ENCODE data around the gene EOLA2.
"Not testable (repeated sequence)": the region's sequence is repeated elsewhere in the genome, so short reads cannot be mapped to it uniquely, and the experiment has no call there.

EOLA2 gene

GRCh38 chrX:149938427-149938880 is at the start of gene EOLA2:
TSS of gene EOLA2 (minus strand) at chrX:149938491. CDS start at chrX:149933874, 4,617 bp downstream.
- DNase-seq: peak; percentile 96

- no peak for DNase-seq
Measured at GRCh38 chrX:149987613-149988012, 49.3 kb upstream of the EOLA2 start.

GRCh38 chrX:149984411-149984810 is 46.1 kb upstream of the EOLA2 start:
- no peak for DNase-seq

- no peak for DNase-seq
Measured at GRCh38 chrX:149982310-149982709, 44.0 kb upstream of the EOLA2 start.

GRCh38 chrX:149979126-149979644 is 40.9 kb upstream of the EOLA2 start:
- no peak for DNase-seq

GRCh38 chrX:149962859-149963757 is 24.8 kb upstream of the EOLA2 start:
- DNase-seq: no peak

- DNase-seq: no peak
Measured at GRCh38 chrX:149962010-149962409, 23.7 kb upstream of the EOLA2 start.

- DNase-seq: no peak
Measured at GRCh38 chrX:149961572-149961971, 23.3 kb upstream of the EOLA2 start.

- DNase-seq: peak; percentile 46
Measured at GRCh38 chrX:149950681-149951080, 12.4 kb upstream of the EOLA2 start.

GRCh38 chrX:149949743-149950436 is 11.6 kb upstream of the EOLA2 start:
- no peak for DNase-seq

- no peak for DNase-seq
Measured at GRCh38 chrX:149948016-149948415, 9.7 kb upstream of the EOLA2 start.

GRCh38 chrX:149946932-149947331 is 8.6 kb upstream of the EOLA2 start:
- not testable (repeated sequence) for DNase-seq

GRCh38 chrX:149945820-149946219 is 7.5 kb upstream of the EOLA2 start:
- DNase-seq: not testable (repeated sequence)

GRCh38 chrX:149945087-149945670 is 6.9 kb upstream of the EOLA2 start:
- not testable (repeated sequence) for DNase-seq

- not testable (repeated sequence) for DNase-seq
Measured at GRCh38 chrX:149940674-149941024, 2.4 kb upstream of the EOLA2 start.

- DNase-seq: peak; percentile 89
Measured at GRCh38 chrX:149939905-149940673, 1.8 kb upstream of the EOLA2 start.

- no peak for DNase-seq
Measured at GRCh38 chrX:149939655-149939904, 1.3 kb upstream of the EOLA2 start.

- DNase-seq: peak; percentile 77
Measured at GRCh38 chrX:149938881-149939654, 777 bp upstream of the EOLA2 start.

- no peak for DNase-seq
Measured at GRCh38 chrX:149937871-149938426, 342 bp downstream of the EOLA2 start.

- DNase-seq: not testable (repeated sequence)
Measured at GRCh38 chrX:149937328-149937727, 963 bp downstream of the EOLA2 start.

- not testable (repeated sequence) for DNase-seq
Measured at GRCh38 chrX:149933547-149933946, 4.7 kb downstream of the EOLA2 start.

- DNase-seq: not testable (repeated sequence)
Measured at GRCh38 chrX:149932970-149933369, 5.3 kb downstream of the EOLA2 start.

Measured in NCI-H446 treated with DMSO at 0.1 percent for 48 hours (cell line).